Measurements from ENCODE around the gene UTF1. TPM values are rescaled to one million over a fixed set of nuclear protein-coding genes. Genes with fewer than 3 reads are reported as not detected.

The UTF1 gene
- total RNA-seq, 2 donors from 2014 or later = 1.5 TPM; not detected in 1

DNA sequence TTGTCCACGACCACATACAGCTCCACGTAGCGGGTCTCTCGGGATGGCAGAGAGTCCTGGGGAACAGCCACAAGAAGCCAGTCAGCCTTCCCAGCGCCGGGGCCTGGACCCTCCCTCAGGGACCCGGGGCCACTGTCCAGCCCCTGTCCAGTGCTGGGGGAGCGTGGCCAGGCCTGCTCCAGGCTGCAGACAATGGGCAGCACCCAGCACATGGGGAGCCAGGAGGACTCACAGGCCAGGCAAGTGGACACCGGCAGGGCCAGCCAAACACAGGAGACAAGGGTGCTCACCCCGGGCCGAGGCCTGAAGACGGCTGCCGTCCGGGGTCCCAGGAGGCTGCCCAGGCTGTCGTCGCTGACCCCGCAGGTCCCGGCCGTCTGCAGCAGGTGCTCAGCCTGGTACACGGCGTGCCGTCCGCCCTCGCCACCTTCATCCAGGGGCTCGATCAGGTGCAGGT is 43.0 kb downstream of the UTF1 start:
- Mint-ChIP-seq H3K9me3 (no peaks in the 10 kb centered on the region), H3K4me3 (no peak overlapping the region), H3K4me1 (no peaks in the 10 kb centered on the region), H3K36me3 (ENCODE audit: low read depth) (no peaks in the 10 kb centered on the region), H3K27me3 (ENCODE audit: insufficient read depth) (peaks cover 6% of the 10 kb centered on the region), H3K27ac (no peak overlapping the region)
- no peaks in the 10 kb centered on the region for H3K36me3 ChIP-seq (ENCODE audit: control insufficient read depth, insufficient read depth, low read length)
- WGBS, 2 experiments (ENCODE audit: insufficient coverage in 1 of 2, insufficient read length in 1 of 2) = 89% methylated on average over 12 to 25 of the region's 25 CpGs
- H3K27ac ChIP-seq (ENCODE audit: low read depth, low read length) = no peak overlapping the region
- H3K4me1 ChIP-seq (ENCODE audit: control insufficient read depth, insufficient read depth, low read length) = peaks cover 4% of the 10 kb centered on the region
- TF ChIP-seq, protein P1, sequence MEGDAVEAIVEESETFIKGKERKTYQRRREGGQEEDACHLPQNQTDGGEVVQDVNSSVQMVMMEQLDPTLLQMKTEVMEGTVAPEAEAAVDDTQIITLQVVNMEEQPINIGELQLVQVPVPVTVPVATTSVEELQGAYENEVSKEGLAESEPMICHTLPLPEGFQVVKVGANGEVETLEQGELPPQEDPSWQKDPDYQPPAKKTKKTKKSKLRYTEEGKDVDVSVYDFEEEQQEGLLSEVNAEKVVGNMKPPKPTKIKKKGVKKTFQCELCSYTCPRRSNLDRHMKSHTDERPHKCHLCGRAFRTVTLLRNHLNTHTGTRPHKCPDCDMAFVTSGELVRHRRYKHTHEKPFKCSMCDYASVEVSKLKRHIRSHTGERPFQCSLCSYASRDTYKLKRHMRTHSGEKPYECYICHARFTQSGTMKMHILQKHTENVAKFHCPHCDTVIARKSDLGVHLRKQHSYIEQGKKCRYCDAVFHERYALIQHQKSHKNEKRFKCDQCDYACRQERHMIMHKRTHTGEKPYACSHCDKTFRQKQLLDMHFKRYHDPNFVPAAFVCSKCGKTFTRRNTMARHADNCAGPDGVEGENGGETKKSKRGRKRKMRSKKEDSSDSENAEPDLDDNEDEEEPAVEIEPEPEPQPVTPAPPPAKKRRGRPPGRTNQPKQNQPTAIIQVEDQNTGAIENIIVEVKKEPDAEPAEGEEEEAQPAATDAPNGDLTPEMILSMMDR (conservative IDR thresholded peaks at IDR 0.05) = no peak
- no peak overlapping the region for H3K4me3 ChIP-seq (ENCODE audit: low read length)
- H3K9ac ChIP-seq (ENCODE audit: extremely low read depth, low read length, poor library complexity, severe bottlenecking) = no peak overlapping the region
- H3K27me3 ChIP-seq (ENCODE audit: control insufficient read depth, insufficient read depth, low read length, poor library complexity, severe bottlenecking) = peaks cover 9% of the 10 kb centered on the region
- H3K9me3 ChIP-seq (ENCODE audit: control insufficient read depth, low read length) = no peaks in the 10 kb centered on the region
- DNase-seq = no peak

GRCh38 chr10:133273534-133274143 is 43.6 kb downstream of the UTF1 start:
- H3K27me3 Mint-ChIP-seq (ENCODE audit: insufficient read depth) = peaks cover 6% of the 10 kb centered on the region

DNA sequence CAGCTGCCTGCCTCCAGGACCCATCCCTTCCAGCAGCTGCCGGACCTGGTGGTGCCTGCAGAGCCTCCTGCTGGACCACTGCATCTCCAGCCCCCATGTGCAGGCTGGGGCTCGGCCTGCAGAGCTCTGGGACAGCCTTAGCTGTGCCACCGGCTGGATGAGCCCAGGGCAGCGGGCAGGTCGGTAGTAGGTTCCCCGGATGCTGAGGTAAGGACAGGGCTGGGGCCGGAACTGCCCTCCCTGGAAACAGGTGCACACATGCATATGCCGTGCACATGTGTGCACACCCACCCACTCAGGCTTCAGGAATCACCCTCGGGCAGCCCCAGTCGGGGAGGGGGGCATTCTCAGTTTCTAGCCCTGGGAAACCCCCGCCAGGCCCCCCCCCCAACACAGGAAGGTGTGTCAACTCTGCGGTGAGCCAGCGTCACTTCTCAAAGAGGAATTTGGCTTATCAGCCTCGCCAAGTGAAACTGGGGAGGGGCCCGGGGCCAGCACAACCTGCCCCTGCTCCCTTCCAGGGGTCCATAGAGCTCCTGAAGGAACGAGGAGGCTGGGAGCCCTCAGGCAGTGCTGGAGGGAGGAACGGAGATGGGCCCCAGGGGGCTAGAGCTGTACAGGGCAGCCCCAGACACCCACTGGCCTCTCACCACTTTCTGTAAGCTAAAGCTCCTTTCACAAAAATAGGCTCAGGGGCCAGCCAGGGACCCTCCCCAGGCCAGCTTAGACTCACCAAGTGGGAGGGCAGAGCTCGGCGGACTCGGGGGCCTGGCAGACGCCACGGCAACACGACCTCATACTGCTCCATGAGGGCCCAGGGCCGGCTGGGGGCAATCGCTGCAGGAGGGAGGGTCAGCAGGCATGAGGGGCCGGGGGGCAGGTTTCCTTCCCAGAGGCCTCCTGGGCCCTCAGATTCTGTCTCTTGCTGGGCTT is 45.0 kb downstream of the UTF1 start:
- no peak overlapping the region for H3K9ac ChIP-seq (ENCODE audit: extremely low read depth, low read length, poor library complexity, severe bottlenecking)
- no peak overlapping the region for H3K4me3 ChIP-seq (ENCODE audit: low read length)
- Mint-ChIP-seq H3K9me3 (no peaks in the 10 kb centered on the region), H3K27me3 (ENCODE audit: insufficient read depth) (peaks cover 6% of the 10 kb centered on the region), H3K4me3 (no peak overlapping the region), H3K36me3 (ENCODE audit: low read depth) (no peaks in the 10 kb centered on the region), H3K27ac (no peak overlapping the region), H3K4me1 (no peaks in the 10 kb centered on the region)
- no peak for DNase-seq
- peaks cover 4% of the 10 kb centered on the region for H3K4me1 ChIP-seq (ENCODE audit: control insufficient read depth, insufficient read depth, low read length)
- no peak overlapping the region for H3K27ac ChIP-seq (ENCODE audit: low read depth, low read length)
- peaks cover 9% of the 10 kb centered on the region for H3K27me3 ChIP-seq (ENCODE audit: control insufficient read depth, insufficient read depth, low read length, poor library complexity, severe bottlenecking)
- TF ChIP-seq, protein P1 (conservative IDR thresholded peaks at IDR 0.05) = no peak
- no peaks in the 10 kb centered on the region for H3K9me3 ChIP-seq (ENCODE audit: control insufficient read depth, low read length)
- H3K36me3 ChIP-seq (ENCODE audit: control insufficient read depth, insufficient read depth, low read length) = peaks cover under 1% of the 10 kb centered on the region
- 75 to 86% methylated on average over 17 to 26 of the region's 26 CpGs for WGBS, 2 experiments (ENCODE audit: insufficient coverage in 1 of 2, insufficient read length in 1 of 2)

More at GRCh38 chr10:133273534-133274143, 43.6 kb downstream of the UTF1 start:
- Mint-ChIP-seq H3K27ac (no peak overlapping the region), H3K9me3 (no peaks in the 10 kb centered on the region), H3K36me3 (ENCODE audit: low read depth) (no peaks in the 10 kb centered on the region), H3K4me1 (no peaks in the 10 kb centered on the region), H3K4me3 (no peak overlapping the region)
- Histone ChIP-seq H3K9ac (ENCODE audit: extremely low read depth, low read length, poor library complexity, severe bottlenecking) (no peak overlapping the region), H3K27me3 (ENCODE audit: control insufficient read depth, insufficient read depth, low read length, poor library complexity, severe bottlenecking) (peaks cover 9% of the 10 kb centered on the region), H3K9me3 (ENCODE audit: control insufficient read depth, low read length) (no peaks in the 10 kb centered on the region), H3K36me3 (ENCODE audit: control insufficient read depth, insufficient read depth, low read length) (no peaks in the 10 kb centered on the region), H3K4me3 (ENCODE audit: low read length) (no peak overlapping the region), H3K27ac (ENCODE audit: low read depth, low read length) (no peak overlapping the region), H3K4me1 (ENCODE audit: control insufficient read depth, insufficient read depth, low read length) (peaks cover 4% of the 10 kb centered on the region)
- WGBS, 2 experiments (ENCODE audit: insufficient coverage in 1 of 2, insufficient read length in 1 of 2) = 92 to 93% methylated on average over 15 to 28 of the region's 28 CpGs
- DNase-seq = no peak
- TF ChIP-seq, protein P1 (conservative IDR thresholded peaks at IDR 0.05) = no peak
